Astrocyte (in vitro differentiated cells and primary cell): ENCODE results near the gene LEP.

ENCODE experiments used
- EZH2 ChIP-seq: IDR thresholded peaks from 2 replicates; pipeline ENCODE4 v1.6.1; 2012; ENCODE audit warnings: mild to moderate bottlenecking, low read length, inconsistent platforms; ENCODE audit not compliant: insufficient read depth
- TF ChIP-seq, protein P1 (sequence below): IDR thresholded peaks from 2 replicates; pipeline ENCODE4 v1.5.1; 2011; ENCODE audit warnings: low read depth, mild to moderate bottlenecking, inconsistent platforms, low read length, moderate library complexity; ENCODE audit not compliant: insufficient read depth

DNA sequence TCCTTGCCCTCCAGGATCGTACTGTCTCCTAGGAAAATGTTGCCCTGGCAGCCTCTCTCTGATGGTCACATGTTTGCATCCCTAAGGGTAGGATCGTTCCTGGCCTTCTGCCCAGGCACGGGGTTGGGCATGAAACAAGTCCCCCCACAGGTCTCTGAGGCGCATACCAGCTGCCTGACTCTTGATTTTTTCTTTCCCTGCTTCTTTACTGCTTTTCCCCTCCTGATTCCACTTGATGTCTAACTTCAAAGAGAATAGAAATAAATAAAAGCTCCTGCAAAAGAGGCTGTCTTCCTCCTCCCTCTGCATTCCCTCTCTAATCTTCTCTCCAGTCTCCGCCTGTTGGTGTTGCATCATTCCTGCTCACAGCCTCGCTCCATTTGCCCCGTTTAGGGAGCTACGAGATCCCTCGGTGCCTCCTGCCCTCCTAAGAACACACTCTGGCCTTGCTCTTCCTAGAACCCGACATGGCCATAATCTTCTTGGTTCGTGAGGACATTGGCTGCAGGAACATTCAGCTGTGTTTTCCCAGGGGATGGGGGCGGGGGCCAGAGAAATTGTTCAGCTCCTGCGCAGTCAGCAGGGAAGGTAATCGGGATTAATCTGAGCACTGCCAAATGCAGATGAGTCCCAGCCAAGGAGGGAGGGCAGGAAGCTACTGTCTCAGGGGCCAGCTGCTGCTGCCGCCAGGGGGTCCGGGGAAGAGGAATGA lies 26.0 kb downstream of the LEP start:
- TF ChIP-seq, protein P1, sequence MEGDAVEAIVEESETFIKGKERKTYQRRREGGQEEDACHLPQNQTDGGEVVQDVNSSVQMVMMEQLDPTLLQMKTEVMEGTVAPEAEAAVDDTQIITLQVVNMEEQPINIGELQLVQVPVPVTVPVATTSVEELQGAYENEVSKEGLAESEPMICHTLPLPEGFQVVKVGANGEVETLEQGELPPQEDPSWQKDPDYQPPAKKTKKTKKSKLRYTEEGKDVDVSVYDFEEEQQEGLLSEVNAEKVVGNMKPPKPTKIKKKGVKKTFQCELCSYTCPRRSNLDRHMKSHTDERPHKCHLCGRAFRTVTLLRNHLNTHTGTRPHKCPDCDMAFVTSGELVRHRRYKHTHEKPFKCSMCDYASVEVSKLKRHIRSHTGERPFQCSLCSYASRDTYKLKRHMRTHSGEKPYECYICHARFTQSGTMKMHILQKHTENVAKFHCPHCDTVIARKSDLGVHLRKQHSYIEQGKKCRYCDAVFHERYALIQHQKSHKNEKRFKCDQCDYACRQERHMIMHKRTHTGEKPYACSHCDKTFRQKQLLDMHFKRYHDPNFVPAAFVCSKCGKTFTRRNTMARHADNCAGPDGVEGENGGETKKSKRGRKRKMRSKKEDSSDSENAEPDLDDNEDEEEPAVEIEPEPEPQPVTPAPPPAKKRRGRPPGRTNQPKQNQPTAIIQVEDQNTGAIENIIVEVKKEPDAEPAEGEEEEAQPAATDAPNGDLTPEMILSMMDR = no peak
- TF ChIP-seq EZH2 = no peak
